Activated T-helper 17 cell treated with anti-CD3 and anti-CD28 coated beads, Interleukin-2, amount 50 U/mL, for 72 hours (primary cell): ENCODE measurements around the gene SUSD1. TPM values are rescaled to one million over a fixed set of nuclear protein-coding genes. Genes with fewer than 3 reads are reported as not detected.

ENCODE experiments used
- ATAC-seq: fragments of 150-1000 bp; cut with Tn5 transposase; replicated peaks from 2 replicates; pipeline ENCODE4 v1.10.0; 2021; ENCODE audit warnings: mild to moderate bottlenecking, moderate library complexity
- H3K27ac Mint-ChIP-seq: one replicate; pipeline ENCODE4 v1.8.0; 2022; ENCODE audit warnings: mixed read lengths
- H3K27me3 Mint-ChIP-seq: one replicate; pipeline ENCODE4 v1.8.0; 2022; ENCODE audit warnings: mixed read lengths
- H3K36me3 Mint-ChIP-seq: one replicate; pipeline ENCODE4 v1.8.0; 2022; ENCODE audit warnings: low read depth, mild to moderate bottlenecking, mixed read lengths
- H3K4me1 Mint-ChIP-seq: one replicate; pipeline ENCODE4 v1.8.0; 2022; ENCODE audit warnings: mixed read lengths
- H3K4me3 Mint-ChIP-seq: one replicate; pipeline ENCODE4 v1.8.0; 2022; ENCODE audit warnings: mild to moderate bottlenecking, mixed read lengths
- H3K9me3 Mint-ChIP-seq: one replicate; pipeline ENCODE4 v1.8.0; 2022; ENCODE audit warnings: mixed read lengths
- total RNA-seq, 2 donors: library from RNA; stranded (reverse); gene quantifications; one replicate each; pipeline ENCODE4 v1.2.3, GENCODE V29; 2022

The SUSD1 gene
- total RNA-seq, 2 donors from 2014 or later = 1.8 to 6.3 TPM

DNA sequence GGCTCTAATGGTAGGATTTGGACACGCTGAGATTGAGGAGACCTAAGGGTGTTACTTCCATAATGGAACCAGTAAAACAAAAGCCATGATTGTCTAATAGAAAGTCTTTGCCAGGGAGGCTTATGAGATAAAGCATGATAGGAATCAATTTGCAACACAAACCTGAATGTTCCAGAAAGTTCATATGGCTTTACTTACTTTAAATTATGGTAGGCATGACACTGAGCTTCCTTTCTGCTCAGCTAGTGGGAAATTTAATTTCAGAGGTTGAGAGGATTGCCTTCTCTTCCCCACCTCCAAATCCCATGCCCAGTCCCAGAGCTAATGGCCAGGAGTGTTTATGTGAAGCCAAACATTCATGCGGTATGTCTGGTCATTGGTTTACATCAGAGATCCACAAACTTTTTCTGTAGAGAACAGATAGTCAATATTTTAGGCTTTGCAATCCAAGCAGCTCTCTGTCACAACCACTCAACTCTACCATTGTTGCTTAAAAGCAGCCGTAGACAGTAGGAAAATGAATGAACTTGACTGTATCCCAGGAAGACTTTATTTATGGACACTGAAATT lies 164.0 kb downstream of the SUSD1 start:
- H3K27me3 Mint-ChIP-seq = no peaks in the 10 kb centered on the region
- H3K27ac Mint-ChIP-seq = no peak overlapping the region
- no peak for ATAC-seq
- no peaks in the 10 kb centered on the region for H3K9me3 Mint-ChIP-seq
- H3K4me3 Mint-ChIP-seq = no peak overlapping the region
- no peaks in the 10 kb centered on the region for H3K36me3 Mint-ChIP-seq
- H3K4me1 Mint-ChIP-seq = peaks cover 3% of the 10 kb centered on the region

DNA sequence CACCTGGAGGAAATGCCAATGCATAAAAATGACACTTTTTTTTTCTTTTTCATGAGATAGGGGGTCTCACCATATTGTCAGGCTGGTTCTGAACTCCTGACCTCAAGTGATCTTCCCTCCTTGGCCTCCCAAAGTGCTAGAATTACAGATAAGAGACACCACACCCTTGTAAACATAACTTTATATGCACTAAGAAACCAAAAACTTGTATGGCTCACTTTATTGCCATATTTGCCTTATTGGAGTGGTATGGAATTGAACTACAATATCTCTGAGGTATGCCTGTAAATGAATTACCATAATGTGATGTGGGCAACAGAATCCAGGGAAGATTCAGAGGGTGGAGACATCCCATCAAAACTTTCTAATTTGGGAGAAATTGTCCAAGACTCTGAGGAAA lies 164.6 kb downstream of the SUSD1 start:
- Mint-ChIP-seq H3K27me3 (no peaks in the 10 kb centered on the region), H3K4me1 (peaks cover 3% of the 10 kb centered on the region), H3K9me3 (no peaks in the 10 kb centered on the region), H3K36me3 (no peaks in the 10 kb centered on the region), H3K27ac (no peak overlapping the region), H3K4me3 (no peak overlapping the region)
- no peak for ATAC-seq

GRCh38 chr9:112009656-112010055 lies 165.4 kb downstream of the SUSD1 start:
- ATAC-seq = no peak
- peaks cover 8% of the 10 kb centered on the region for H3K4me1 Mint-ChIP-seq
- no peak overlapping the region for H3K27ac Mint-ChIP-seq
- H3K9me3 Mint-ChIP-seq = no peaks in the 10 kb centered on the region
- H3K27me3 Mint-ChIP-seq = no peaks in the 10 kb centered on the region
- no peak overlapping the region for H3K4me3 Mint-ChIP-seq
- no peaks in the 10 kb centered on the region for H3K36me3 Mint-ChIP-seq

DNA sequence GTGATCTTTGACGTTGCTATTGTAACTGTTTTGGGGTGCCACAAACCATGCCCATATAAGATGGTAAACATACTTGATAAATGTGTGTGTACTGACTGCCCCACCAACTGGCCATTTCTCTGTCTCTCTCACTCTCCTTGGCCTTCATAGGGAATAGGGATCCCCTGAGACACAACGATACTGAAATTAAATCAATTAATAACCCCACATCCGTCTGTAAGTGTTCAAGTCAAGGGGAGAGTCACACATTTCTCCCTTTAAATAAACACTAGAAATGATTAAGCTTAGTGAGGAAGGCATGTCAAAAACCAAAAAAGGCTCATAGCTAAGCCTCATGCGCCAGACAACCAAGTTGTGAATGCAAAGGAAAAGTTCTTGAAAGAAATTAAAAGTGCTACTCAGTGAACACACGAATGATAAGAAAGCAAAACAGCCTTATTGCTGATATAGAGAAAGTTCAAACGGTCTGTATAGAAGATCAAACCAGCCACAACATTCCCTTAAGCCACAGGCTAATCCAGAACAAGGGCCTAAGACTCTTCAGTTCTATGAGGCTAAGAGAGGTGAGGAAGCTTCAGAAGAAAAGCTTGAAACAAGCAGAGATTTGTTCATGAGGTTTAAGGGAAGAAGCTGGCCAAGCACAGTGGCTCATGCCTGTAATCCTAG lies 167.4 kb downstream of the SUSD1 start:
- Mint-ChIP-seq H3K27me3 (no peaks in the 10 kb centered on the region), H3K4me3 (no peak overlapping the region), H3K9me3 (no peaks in the 10 kb centered on the region), H3K4me1 (peaks cover 18% of the 10 kb centered on the region), H3K36me3 (no peaks in the 10 kb centered on the region), H3K27ac (no peak overlapping the region)
- no peak for ATAC-seq

DNA sequence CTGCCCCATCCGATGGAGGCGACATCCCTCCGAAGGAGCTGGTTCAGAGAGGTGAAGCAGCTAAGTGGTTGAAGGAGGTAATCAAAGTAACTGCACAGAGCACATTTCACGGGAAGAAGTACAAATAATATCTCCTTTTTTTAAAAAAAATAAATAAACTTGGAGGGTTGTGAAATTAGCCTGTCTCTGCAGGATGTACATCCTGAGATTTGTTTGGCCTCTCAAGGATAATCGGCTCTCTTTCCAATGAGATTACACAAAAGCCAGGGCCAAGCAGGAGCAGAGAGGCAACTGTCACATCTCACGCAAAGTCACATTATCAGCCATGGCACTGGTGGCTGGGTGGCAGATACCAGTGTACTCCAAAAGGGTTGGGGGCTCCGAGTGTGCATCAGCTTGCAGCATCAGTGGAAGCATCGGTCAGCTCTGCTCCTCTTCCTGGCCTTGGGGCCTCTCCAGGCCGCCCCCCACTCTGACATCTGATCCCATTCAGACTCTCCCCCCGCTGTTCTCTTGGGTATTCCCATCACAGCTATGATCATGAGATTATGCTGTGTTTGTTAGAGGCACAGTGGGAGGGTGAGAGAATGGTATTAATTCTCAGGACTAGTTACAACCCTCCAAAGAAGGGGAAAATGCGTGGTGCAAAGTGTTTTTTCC lies 168.6 kb downstream of the SUSD1 start:
- no peak overlapping the region for H3K27ac Mint-ChIP-seq
- no peak overlapping the region for H3K4me3 Mint-ChIP-seq
- no peaks in the 10 kb centered on the region for H3K36me3 Mint-ChIP-seq
- ATAC-seq = no peak
- H3K27me3 Mint-ChIP-seq = no peaks in the 10 kb centered on the region
- H3K9me3 Mint-ChIP-seq = no peaks in the 10 kb centered on the region
- peaks cover 19% of the 10 kb centered on the region for H3K4me1 Mint-ChIP-seq

- H3K9me3 Mint-ChIP-seq = no peaks in the 10 kb centered on the region
- no peak for ATAC-seq
- H3K27ac Mint-ChIP-seq = no peak overlapping the region
- H3K4me3 Mint-ChIP-seq = no peak overlapping the region
- peaks cover 19% of the 10 kb centered on the region for H3K4me1 Mint-ChIP-seq
- H3K36me3 Mint-ChIP-seq = no peaks in the 10 kb centered on the region
- H3K27me3 Mint-ChIP-seq = no peaks in the 10 kb centered on the region
Observed at GRCh38 chr9:112005939-112006338, 169.2 kb downstream of the SUSD1 start.

- no peak for ATAC-seq
- H3K27me3 Mint-ChIP-seq = no peaks in the 10 kb centered on the region
- H3K4me1 Mint-ChIP-seq = peaks cover 19% of the 10 kb centered on the region
- no peaks in the 10 kb centered on the region for H3K36me3 Mint-ChIP-seq
- H3K9me3 Mint-ChIP-seq = no peaks in the 10 kb centered on the region
- H3K4me3 Mint-ChIP-seq = no peak overlapping the region
- H3K27ac Mint-ChIP-seq = no peak overlapping the region
Observed at GRCh38 chr9:112003538-112003937, 171.6 kb downstream of the SUSD1 start.

- ATAC-seq = peak; percentile 7
- Mint-ChIP-seq H3K27me3 (no peaks in the 10 kb centered on the region), H3K4me1 (peaks cover 19% of the 10 kb centered on the region), H3K4me3 (peak overlapping the region; percentile 37), H3K27ac (peak overlapping the region; percentile 10), H3K9me3 (no peaks in the 10 kb centered on the region), H3K36me3 (no peaks in the 10 kb centered on the region)
Observed at GRCh38 chr9:112002847-112003457, 172.1 kb downstream of the SUSD1 start.

DNA sequence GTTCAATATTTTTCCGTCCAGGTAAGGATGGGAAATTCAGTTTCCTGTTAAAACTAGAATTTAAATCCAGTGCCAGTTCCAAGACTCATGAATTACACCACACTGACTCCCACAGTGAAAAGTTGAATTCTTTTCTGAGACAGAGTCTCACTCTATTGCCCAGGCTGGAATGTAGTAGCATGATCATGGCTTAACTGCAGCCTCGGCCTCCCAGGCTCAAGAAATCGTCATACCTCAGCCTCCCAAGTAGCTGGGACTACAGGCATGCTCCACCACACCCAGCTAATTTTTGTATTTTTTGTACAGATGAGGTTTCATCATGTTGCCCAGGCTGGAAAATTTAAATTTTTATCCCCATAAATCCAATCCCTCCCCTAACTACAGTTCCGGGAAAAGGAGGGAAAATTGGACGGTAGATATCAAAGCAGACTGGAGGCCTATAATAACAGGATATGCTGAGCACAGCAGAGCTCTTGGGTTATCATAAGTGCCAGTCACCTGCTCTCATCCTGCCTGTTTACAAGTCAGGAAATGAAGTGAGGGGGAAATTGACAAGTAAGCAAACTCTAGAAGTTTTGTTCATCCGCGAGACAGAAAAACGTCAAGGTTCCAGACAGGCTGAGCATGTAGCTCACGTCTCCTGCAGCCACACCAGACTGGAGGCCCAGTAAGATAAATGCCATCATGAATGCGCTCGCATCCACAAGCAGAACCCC lies 172.8 kb downstream of the SUSD1 start:
- H3K27ac Mint-ChIP-seq = peak overlapping the region; percentile 10
- no peaks in the 10 kb centered on the region for H3K27me3 Mint-ChIP-seq
- H3K4me3 Mint-ChIP-seq = peak overlapping the region; percentile 37
- H3K9me3 Mint-ChIP-seq = no peaks in the 10 kb centered on the region
- no peaks in the 10 kb centered on the region for H3K36me3 Mint-ChIP-seq
- peaks cover 19% of the 10 kb centered on the region for H3K4me1 Mint-ChIP-seq
- ATAC-seq = peak; percentile 57

GRCh38 chr9:112000743-112001142 lies 174.4 kb downstream of the SUSD1 start:
- no peak for ATAC-seq
- Mint-ChIP-seq H3K36me3 (no peaks in the 10 kb centered on the region), H3K27me3 (no peaks in the 10 kb centered on the region), H3K4me1 (peaks cover 19% of the 10 kb centered on the region), H3K4me3 (no peak overlapping the region), H3K9me3 (no peaks in the 10 kb centered on the region), H3K27ac (no peak overlapping the region)

DNA sequence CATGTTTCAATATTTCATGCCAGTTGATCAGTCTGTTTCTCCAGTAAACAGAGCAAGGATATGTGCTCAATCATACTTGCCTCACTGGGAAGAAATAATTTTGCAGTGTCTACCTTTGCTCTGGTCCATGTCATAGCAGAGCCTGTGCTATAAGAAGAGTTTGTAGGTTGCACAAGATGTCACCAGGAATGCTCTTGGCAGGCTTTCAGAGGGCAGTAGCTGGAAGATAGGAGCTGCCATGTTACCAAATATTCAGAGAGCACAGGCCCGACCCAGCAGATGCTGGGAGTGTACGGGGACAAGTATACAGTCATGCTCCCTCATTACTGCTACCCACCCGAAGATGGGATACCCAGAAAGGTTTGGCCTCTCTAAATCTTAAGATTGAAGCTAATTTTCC lies 175.8 kb downstream of the SUSD1 start:
- no peak for ATAC-seq
- Mint-ChIP-seq H3K27ac (no peak overlapping the region), H3K4me3 (no peak overlapping the region), H3K4me1 (peaks cover 19% of the 10 kb centered on the region), H3K27me3 (no peaks in the 10 kb centered on the region), H3K36me3 (no peaks in the 10 kb centered on the region), H3K9me3 (no peaks in the 10 kb centered on the region)

DNA sequence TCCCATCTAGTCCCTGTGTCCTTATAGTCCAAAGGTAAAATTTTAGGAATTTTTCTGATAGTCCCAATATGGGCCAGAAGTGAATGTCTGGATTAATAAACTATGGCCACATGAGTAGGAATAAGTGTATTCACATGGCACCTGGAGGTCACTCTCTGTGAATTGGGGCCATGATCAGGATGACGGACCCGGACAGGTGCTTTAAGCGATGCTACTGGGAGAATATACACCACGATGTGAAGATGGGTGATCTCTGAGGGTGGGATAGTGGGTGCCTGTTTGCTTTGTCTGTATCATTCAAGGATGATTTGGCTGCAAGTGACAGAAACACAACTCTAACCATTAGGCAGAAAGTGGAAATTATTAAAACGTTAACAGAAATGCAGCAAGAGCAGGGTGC lies 177.3 kb downstream of the SUSD1 start:
- Mint-ChIP-seq H3K36me3 (no peaks in the 10 kb centered on the region), H3K4me3 (no peak overlapping the region), H3K4me1 (peaks cover 19% of the 10 kb centered on the region), H3K27ac (no peak overlapping the region), H3K27me3 (no peaks in the 10 kb centered on the region), H3K9me3 (no peaks in the 10 kb centered on the region)
- ATAC-seq = no peak

GRCh38 chr9:111994831-111995458 lies 180.2 kb downstream of the SUSD1 start:
- Mint-ChIP-seq H3K27me3 (no peaks in the 10 kb centered on the region), H3K27ac (no peak overlapping the region), H3K4me3 (peak overlapping the region; percentile 49), H3K9me3 (no peaks in the 10 kb centered on the region), H3K4me1 (peaks cover 19% of the 10 kb centered on the region), H3K36me3 (no peaks in the 10 kb centered on the region)
- ATAC-seq = peak; percentile 81

GRCh38 chr9:111993319-111993718 lies 181.8 kb downstream of the SUSD1 start:
- peak overlapping the region; percentile 39 for H3K27ac Mint-ChIP-seq
- no peaks in the 10 kb centered on the region for H3K27me3 Mint-ChIP-seq
- H3K9me3 Mint-ChIP-seq = no peaks in the 10 kb centered on the region
- H3K36me3 Mint-ChIP-seq = no peaks in the 10 kb centered on the region
- H3K4me3 Mint-ChIP-seq = no peak overlapping the region
- no peak for ATAC-seq
- peaks cover 19% of the 10 kb centered on the region for H3K4me1 Mint-ChIP-seq
